CD4-positive, alpha-beta T cell (primary cell): ENCODE measurements around the gene ISCA1. TPM values are rescaled to one million over a fixed set of nuclear protein-coding genes. Genes with fewer than 3 reads are reported as not detected.

ENCODE experiments used
- ATAC-seq: fragments of 200-7000 bp; cut with Tn5 transposase; one replicate; pipeline ENCODE4 v1.10.0; 2022; ENCODE audit warnings: mild to moderate bottlenecking; ENCODE audit not compliant: poor library complexity
- CTCF ChIA-PET: fragments of 350-600 bp; sonication (Branson Sonifier 250); formaldehyde crosslinking; loops from one replicate; lab custom pipeline; 2021; ENCODE audit warnings: antibody characterized with exemption, inconsistent platforms; lab: Charles Lee
- POLR2A ChIA-PET: fragments of 350-600 bp; sonication (Branson Sonifier 250); formaldehyde crosslinking; loops from one replicate; lab custom pipeline; 2021; ENCODE audit warnings: antibody characterized with exemption, inconsistent platforms; lab: Charles Lee
- DNase-seq, 14 experiments: peaks; one replicate each; pipeline ENCODE4 v3.0.0-alpha.2; 2013 to 2020; ENCODE audit warnings: mixed read lengths in 2 of 14
- H3K27ac ChIP-seq, 2 donors: one replicate each; pipeline versions ENCODE4 v1.5.1 to v1.7.0; 2013; ENCODE audit warnings: low read length in 2 of 2, low read depth in 1 of 2, mild to moderate bottlenecking in 1 of 2
- H3K27me3 ChIP-seq, 2 experiments: 1 replicate in 1 of 2; 2 replicates in 1 of 2; pipeline versions ENCODE4 v1.6.1 to v1.7.0; 2013; ENCODE audit warnings: low read length in 2 of 2, control low read depth in 1 of 2, mild to moderate bottlenecking in 1 of 2, moderate library complexity in 1 of 2; ENCODE audit not compliant: insufficient read depth in 2 of 2, control insufficient read depth in 1 of 2
- H3K36me3 ChIP-seq: one replicate; pipeline ENCODE4 v1.6.1; 2013; ENCODE audit warnings: low read length, control low read depth; ENCODE audit not compliant: insufficient read depth
- H3K4me1 ChIP-seq: one replicate; pipeline ENCODE4 v1.6.1; 2013; ENCODE audit warnings: low read length, control low read depth; ENCODE audit not compliant: insufficient read depth
- H3K4me3 ChIP-seq: one replicate; pipeline ENCODE4 v1.5.1; 2013; ENCODE audit warnings: mild to moderate bottlenecking, low read length, moderate library complexity
- H3K9me3 ChIP-seq, 2 experiments: 1 replicate in 1 of 2; 2 replicates in 1 of 2; pipeline versions ENCODE4 v1.6.1 to v1.7.0; 2013; ENCODE audit warnings: low read length in 2 of 2, mild to moderate bottlenecking in 2 of 2, control low read depth in 1 of 2, moderate library complexity in 1 of 2; ENCODE audit not compliant: control insufficient read depth in 1 of 2, insufficient read depth in 1 of 2
- H3K27ac Mint-ChIP-seq: one replicate; pipeline ENCODE4 v1.8.0; 2020; ENCODE audit warnings: mixed read lengths
- H3K27me3 Mint-ChIP-seq: one replicate; pipeline ENCODE4 v1.8.0; 2021; ENCODE audit warnings: mixed read lengths
- H3K36me3 Mint-ChIP-seq: one replicate; pipeline ENCODE4 v1.8.0; 2021; ENCODE audit warnings: low read depth, mixed read lengths
- H3K4me1 Mint-ChIP-seq: one replicate; pipeline ENCODE4 v1.8.0; 2021; ENCODE audit warnings: low read depth, mixed read lengths
- H3K4me3 Mint-ChIP-seq: one replicate; pipeline ENCODE4 v1.8.0; 2020; ENCODE audit warnings: mild to moderate bottlenecking, mixed read lengths
- H3K9me3 Mint-ChIP-seq: one replicate; pipeline ENCODE4 v1.8.0; 2020; ENCODE audit warnings: mixed read lengths
- CTCF ChIP-seq: fragments of 200-600 bp; IDR thresholded peaks from one replicate; pipeline ENCODE4 v1.8.0; 2022; ENCODE audit warnings: antibody characterized with exemption, mild to moderate bottlenecking
- intact Hi-C, 2 experiments: fragments of 100-400 bp; cut with DNase I in 1 of 2; cut with micrococcal nuclease in 1 of 2; formaldehyde crosslinking; loops; one replicate each; pipeline versions ENCODE4 v1.15.1 to v1.9.0; 2023 to 2025; cut with DNase I, micrococcal nuclease
- total RNA-seq, 174 experiments: library from RNA in 2 of 174; stranded (reverse) in 2 of 174; gene quantifications; one replicate each; pipeline ENCODE4 v1.2.3 and lab custom pipeline; 2021 to 2026

ISCA1 gene
- total RNA-seq, 2 experiments from 2014 or later: 85.3 to 91.6 TPM

- CTCF ChIA-PET: interaction anchor here (0.6 kb wide), 1 partner anchor 255 kb away, joined by 3 read pairs; no protein-coding TSS in a partner anchor
- H3K4me1 Mint-ChIP-seq: no peaks in the 10 kb centered on the region
- intact Hi-C loops: no loop called here
- Histone ChIP-seq H3K4me1 (no peaks in the 10 kb centered on the region), H3K4me3 (no peak overlapping the region), H3K9me3 (no peaks in the 10 kb centered on the region), H3K36me3 (no peaks in the 10 kb centered on the region), H3K27me3 (no peaks in the 10 kb centered on the region), H3K27ac (no peak overlapping the region)
- H3K36me3 Mint-ChIP-seq: no peaks in the 10 kb centered on the region
- ATAC-seq (no peak), DNase-seq (no peak)
- no peaks in the 10 kb centered on the region for H3K9me3 Mint-ChIP-seq
- no peaks in the 10 kb centered on the region for H3K27me3 Mint-ChIP-seq
- no peak overlapping the region for H3K27ac Mint-ChIP-seq
- POLR2A ChIA-PET: no interaction called here
- H3K4me3 Mint-ChIP-seq: no peak overlapping the region
- no peak for TF ChIP-seq CTCF
Observed at GRCh38 chr9:86219606-86220005, 62.7 kb downstream of the ISCA1 start.

GRCh38 chr9:86217076-86217755 lies 65.1 kb downstream of the ISCA1 start:
- ChIA-PET CTCF (no interaction called here), POLR2A (no interaction called here)
- no peak overlapping the region for H3K4me3 ChIP-seq

More at GRCh38 chr9:86217076-86217755, 65.1 kb downstream of the ISCA1 start:
- Histone ChIP-seq H3K36me3 (no peaks in the 10 kb centered on the region), H3K4me1 (no peaks in the 10 kb centered on the region), H3K9me3 (no peaks in the 10 kb centered on the region), H3K27me3 (no peaks in the 10 kb centered on the region), H3K27ac (no peak overlapping the region)
- no peak for DNase-seq
- Mint-ChIP-seq H3K4me1 (no peaks in the 10 kb centered on the region), H3K9me3 (no peaks in the 10 kb centered on the region), H3K27ac (no peak overlapping the region), H3K4me3 (no peak overlapping the region), H3K27me3 (no peaks in the 10 kb centered on the region), H3K36me3 (no peaks in the 10 kb centered on the region)
- intact Hi-C loops: no loop called here
- no peak for ATAC-seq
- no peak for TF ChIP-seq CTCF

Other genes with a start within 250 kb of the ISCA1 start
- gene GOLM1, start 183.0 kb downstream of the ISCA1 start, total RNA-seq: under 1 TPM in 1 of 2 experiments, not detected in 1; 0.22 TPM
- gene C9orf153, start 22.9 kb downstream of the ISCA1 start, total RNA-seq: 1 to 10 TPM in 1 of 2 experiments, under 1 TPM in 1; 0.66 to 1.0 TPM
- gene TUT7, start 71.9 kb upstream of the ISCA1 start, total RNA-seq: 10 to 100 TPM; 51.9 to 53.8 TPM